Measurements from ENCODE around the gene KIAA0319L.

GRCh38 chr1:35432231-35432630, 125.0 kb downstream of the KIAA0319L start:
- TF ChIP-seq CTCF (IDR thresholded peaks at IDR 0.05) (no peak), POLR2A (IDR thresholded peaks at IDR 0.05) (no peak)
